ENCODE measurements around the gene KRT72.

Gene KRT72

DNA sequence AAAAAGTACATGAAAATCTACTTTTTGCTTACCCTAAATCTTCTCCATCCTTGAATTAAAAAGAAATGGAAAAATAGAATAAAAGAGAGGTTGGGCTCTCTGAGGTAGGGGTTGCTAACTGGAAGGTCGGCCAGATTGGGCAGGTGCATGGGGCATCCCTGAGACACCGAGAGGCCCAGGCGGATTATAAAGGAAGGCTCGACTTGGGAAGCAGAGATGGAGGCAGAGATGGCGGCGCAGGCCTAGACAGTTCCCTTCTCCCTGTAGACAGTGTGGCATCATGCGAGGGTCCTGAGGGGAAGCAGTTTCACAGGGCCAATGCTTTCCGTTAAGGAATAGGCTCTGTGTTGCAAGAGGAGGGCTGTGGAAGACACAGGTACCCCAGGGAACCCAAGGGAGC is 23.9 kb downstream of the KRT72 start:
- H3K4me3 ChIP-seq (ENCODE audit: low read length), result no peak overlapping the region
- no peak for DNase-seq (ENCODE audit: low read depth)
- TF ChIP-seq, protein P1, sequence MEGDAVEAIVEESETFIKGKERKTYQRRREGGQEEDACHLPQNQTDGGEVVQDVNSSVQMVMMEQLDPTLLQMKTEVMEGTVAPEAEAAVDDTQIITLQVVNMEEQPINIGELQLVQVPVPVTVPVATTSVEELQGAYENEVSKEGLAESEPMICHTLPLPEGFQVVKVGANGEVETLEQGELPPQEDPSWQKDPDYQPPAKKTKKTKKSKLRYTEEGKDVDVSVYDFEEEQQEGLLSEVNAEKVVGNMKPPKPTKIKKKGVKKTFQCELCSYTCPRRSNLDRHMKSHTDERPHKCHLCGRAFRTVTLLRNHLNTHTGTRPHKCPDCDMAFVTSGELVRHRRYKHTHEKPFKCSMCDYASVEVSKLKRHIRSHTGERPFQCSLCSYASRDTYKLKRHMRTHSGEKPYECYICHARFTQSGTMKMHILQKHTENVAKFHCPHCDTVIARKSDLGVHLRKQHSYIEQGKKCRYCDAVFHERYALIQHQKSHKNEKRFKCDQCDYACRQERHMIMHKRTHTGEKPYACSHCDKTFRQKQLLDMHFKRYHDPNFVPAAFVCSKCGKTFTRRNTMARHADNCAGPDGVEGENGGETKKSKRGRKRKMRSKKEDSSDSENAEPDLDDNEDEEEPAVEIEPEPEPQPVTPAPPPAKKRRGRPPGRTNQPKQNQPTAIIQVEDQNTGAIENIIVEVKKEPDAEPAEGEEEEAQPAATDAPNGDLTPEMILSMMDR (IDR thresholded peaks at IDR 0.05; ENCODE audit: insufficient read depth, low read depth, low read length, missing control alignments), result no peak

DNA sequence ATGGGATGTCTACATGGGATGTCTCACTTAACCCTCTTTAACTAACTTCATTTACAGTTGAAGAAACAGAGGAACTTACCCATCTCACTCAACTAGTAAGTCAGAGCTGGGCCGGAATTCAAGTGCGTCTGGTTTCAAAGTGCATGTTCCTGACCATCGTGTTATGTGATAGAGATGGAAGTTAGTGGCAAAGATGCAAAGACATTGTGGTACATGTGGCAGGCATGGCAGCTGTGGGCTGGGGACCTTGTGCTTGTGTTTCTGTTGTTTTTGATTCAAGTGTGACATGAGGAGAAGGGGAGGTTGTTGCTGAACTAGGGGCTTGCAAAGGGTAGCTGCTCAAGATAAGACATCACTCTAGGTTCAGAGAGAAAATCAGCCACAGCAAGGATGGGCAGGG is 25.3 kb downstream of the KRT72 start:
- H3K4me3 ChIP-seq (ENCODE audit: low read length), result no peak overlapping the region
- no peak for DNase-seq (ENCODE audit: low read depth)
- TF ChIP-seq, protein P1 (IDR thresholded peaks at IDR 0.05; ENCODE audit: insufficient read depth, low read depth, low read length, missing control alignments), result no peak

DNA sequence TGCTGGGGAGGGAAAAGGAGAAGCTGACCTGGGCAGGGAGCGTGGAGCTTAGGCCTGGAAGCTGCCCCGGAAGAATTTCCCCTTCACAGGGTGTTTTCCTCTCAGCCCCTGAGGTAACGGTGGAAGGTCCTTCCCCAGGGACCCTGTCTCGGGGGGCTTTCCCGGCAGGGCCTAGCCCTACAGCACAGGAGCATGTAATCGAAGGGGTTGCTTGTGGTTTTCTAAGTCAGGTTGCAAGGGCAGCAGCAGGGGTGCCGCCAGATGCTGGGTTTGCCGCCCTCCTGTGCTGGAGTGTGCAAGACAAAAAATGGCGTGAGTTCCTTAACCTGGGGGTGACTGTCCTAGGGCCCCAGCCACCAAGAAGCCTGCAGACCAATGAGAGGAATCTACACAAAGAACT is 26.0 kb downstream of the KRT72 start:
- no peak overlapping the region for H3K4me3 ChIP-seq (ENCODE audit: low read length)
- DNase-seq (ENCODE audit: low read depth), result no peak
- TF ChIP-seq, protein P1 (IDR thresholded peaks at IDR 0.05; ENCODE audit: insufficient read depth, low read depth, low read length, missing control alignments), result no peak

DNA sequence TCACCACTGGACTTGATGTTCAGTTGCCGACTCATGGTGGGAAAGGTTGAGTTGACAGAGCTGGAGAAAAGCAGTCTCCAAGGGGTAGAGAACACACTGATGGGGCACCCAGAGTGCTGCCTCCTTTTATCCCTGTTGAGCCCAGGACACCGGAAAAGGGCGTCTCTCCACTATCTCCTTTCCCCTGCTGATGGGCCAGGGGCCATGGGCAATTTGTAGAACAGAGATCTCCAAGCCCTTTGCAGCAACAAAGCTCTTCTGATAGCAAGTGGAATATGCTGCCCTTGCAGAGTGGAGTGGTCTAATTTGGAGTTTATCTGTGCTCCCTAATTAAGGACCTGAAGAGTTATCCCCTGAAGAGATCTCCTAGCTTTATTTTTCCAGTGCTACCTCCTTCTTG is 27.5 kb downstream of the KRT72 start, which contains the start of gene KRT74:
TSS of gene KRT74 (minus strand) at position 101 of the 400 bp plus-strand sequence. CDS start at position 35, 66 bp downstream.
- TF ChIP-seq, protein P1 (IDR thresholded peaks at IDR 0.05; ENCODE audit: insufficient read depth, low read depth, low read length, missing control alignments), result no peak
- no peak for DNase-seq (ENCODE audit: low read depth)
- H3K4me3 ChIP-seq (ENCODE audit: low read length), result no peak within 1 kb of the TSS

DNA sequence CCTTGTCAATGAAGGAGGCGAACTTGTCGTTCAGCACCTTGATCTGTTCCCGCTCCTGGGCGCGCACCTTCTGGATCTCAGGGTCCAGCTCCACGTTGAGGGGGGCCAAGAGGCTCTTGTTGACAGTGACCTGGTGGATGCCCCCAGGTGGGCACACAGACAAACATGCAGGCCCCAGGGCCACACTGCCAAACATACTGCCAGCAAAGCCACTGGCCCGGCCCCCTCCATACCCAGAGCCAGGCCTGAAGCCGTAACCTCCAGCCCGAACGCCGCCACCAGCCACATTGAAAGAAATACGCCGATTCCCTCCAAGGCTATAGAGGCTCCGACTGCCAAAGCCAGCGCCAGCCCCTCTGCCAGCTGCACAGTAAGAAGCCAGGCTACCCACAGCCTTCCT is 28.0 kb downstream of the KRT72 start:
- no peak overlapping the region for H3K4me3 ChIP-seq (ENCODE audit: low read length)
- TF ChIP-seq, protein P1 (IDR thresholded peaks at IDR 0.05; ENCODE audit: insufficient read depth, low read depth, low read length, missing control alignments), result no peak
- no peak for DNase-seq (ENCODE audit: low read depth)

DNA sequence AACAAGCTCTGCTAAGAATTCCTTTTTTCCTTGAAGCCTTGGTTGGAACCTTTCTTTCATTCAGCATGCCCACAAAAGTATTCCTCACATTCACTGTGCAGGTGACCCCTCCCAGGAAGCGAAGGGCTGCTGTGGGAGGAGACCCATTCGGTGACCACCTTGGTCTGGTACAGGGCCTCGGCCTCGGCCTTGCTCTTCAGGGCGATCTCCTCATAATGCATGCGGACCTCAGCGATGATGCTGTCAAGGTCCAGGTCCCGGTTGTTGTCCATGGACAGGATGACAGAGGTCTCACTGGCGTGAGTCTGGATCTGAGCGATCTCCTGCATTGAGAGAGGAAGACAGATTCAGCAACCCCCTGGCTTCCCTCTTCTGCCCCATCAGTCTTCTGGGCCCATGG is 30.8 kb downstream of the KRT72 start:
- TF ChIP-seq, protein P1 (IDR thresholded peaks at IDR 0.05; ENCODE audit: insufficient read depth, low read depth, low read length, missing control alignments), result no peak
- no peak for DNase-seq (ENCODE audit: low read depth)
- no peak overlapping the region for H3K4me3 ChIP-seq (ENCODE audit: low read length)

DNA sequence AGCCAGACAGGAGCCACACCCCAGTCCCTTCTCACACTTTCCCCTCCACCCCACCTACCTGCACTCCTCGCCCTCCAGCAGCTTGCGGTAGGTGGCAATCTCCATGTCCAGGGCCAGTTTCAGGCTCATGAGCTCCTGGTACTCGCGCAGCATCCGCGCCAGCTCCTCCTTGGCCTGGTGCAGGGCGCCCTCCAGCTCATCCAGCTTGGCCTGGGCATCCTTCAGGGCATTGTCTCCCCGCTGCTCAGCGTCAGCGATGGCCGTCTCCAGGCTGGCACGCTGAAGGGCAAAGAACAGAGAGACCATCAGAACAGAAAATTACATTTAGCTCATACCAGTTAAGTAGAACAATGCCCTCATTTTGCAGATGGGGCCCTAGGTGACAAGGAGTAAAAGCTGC is 33.2 kb downstream of the KRT72 start:
- TF ChIP-seq, protein P1 (IDR thresholded peaks at IDR 0.05; ENCODE audit: insufficient read depth, low read depth, low read length, missing control alignments), result no peak
- DNase-seq (ENCODE audit: low read depth), result no peak
- H3K4me3 ChIP-seq (ENCODE audit: low read length), result no peak overlapping the region
